Caco-2 (cell line): ENCODE results near the gene MYO5C. TPM values are rescaled to one million over a fixed set of nuclear protein-coding genes. Genes with fewer than 3 reads are reported as not detected.
A peak's percentile ranks its signal among the peaks of the same experiment; 100 is the strongest.

Experiments
- BruUV-seq: library from RNA; stranded (reverse); fragments of 400-500 nt; replicated peaks from 2 replicates; lab custom pipeline; 2021; lab: Mats Ljungman, UMichigan
- CTCF ChIA-PET: fragments of 300-600 bp; sonication (Branson Sonifier 250); formaldehyde crosslinking; loops from one replicate; lab custom pipeline; 2022; ENCODE audit warnings: antibody characterized with exemption; lab: Charles Lee
- POLR2A ChIA-PET: fragments of 300-600 bp; sonication (Branson Sonifier 250); formaldehyde crosslinking; loops from one replicate; lab custom pipeline; 2022; ENCODE audit warnings: antibody characterized with exemption; lab: Charles Lee
- DNase-seq, 2 experiments: peaks; one replicate each; pipeline versions ENCODE4 v3.0.0 to v3.0.0-alpha.2; 2020 to 2022
- H3K27me3 ChIP-seq: replicated peaks from 2 replicates; pipeline ENCODE4 v1.6.0; 2011; ENCODE audit warnings: low read length; ENCODE audit not compliant: control insufficient read depth, insufficient read depth
- H3K36me3 ChIP-seq: 2 replicates; pipeline ENCODE4 v1.5.1; 2011; ENCODE audit warnings: low read length; ENCODE audit not compliant: control insufficient read depth, insufficient read depth
- H3K4me1 ChIP-seq: fragments of 250-450 bp; sonication (Bioruptor Pico); 2 replicates; pipeline ENCODE4 v1.5.1; 2020; ENCODE audit warnings: mild to moderate bottlenecking
- H3K4me3 ChIP-seq: 2 replicates; pipeline ENCODE4 v1.5.1; 2011; ENCODE audit warnings: low read depth, mild to moderate bottlenecking, control low read depth, low read length
- H3K9me3 ChIP-seq: fragments of 250-450 bp; sonication (Bioruptor Pico); 2 replicates; pipeline ENCODE4 v1.5.1; 2020; ENCODE audit warnings: mild to moderate bottlenecking, moderate library complexity
- H3K27ac Mint-ChIP-seq: one replicate; pipeline ENCODE4 v1.8.0; 2022; ENCODE audit warnings: mixed read lengths; ENCODE audit not compliant: unreplicated experiment
- H3K27me3 Mint-ChIP-seq: one replicate; pipeline ENCODE4 v1.8.0; 2022; ENCODE audit warnings: mixed read lengths; ENCODE audit not compliant: insufficient read depth, unreplicated experiment
- H3K36me3 Mint-ChIP-seq: one replicate; pipeline ENCODE4 v1.8.0; 2022; ENCODE audit warnings: mild to moderate bottlenecking, mixed read lengths; ENCODE audit not compliant: insufficient read depth, unreplicated experiment
- H3K4me1 Mint-ChIP-seq: one replicate; pipeline ENCODE4 v1.8.0; 2022; ENCODE audit warnings: low read depth, mixed read lengths; ENCODE audit not compliant: unreplicated experiment
- H3K4me3 Mint-ChIP-seq: one replicate; pipeline ENCODE4 v1.8.0; 2022; ENCODE audit warnings: mild to moderate bottlenecking, moderate library complexity, mixed read lengths; ENCODE audit not compliant: unreplicated experiment
- H3K9me3 Mint-ChIP-seq: one replicate; pipeline ENCODE4 v1.8.0; 2022; ENCODE audit warnings: mixed read lengths; ENCODE audit not compliant: unreplicated experiment
- CTCF ChIP-seq, 2 experiments: fragments of 200-600 bp in 1 of 2; IDR thresholded peaks; 1 replicate in 1 of 2; 2 replicates in 1 of 2; pipeline versions ENCODE4 v1.5.1 to v1.8.0; 2011 to 2022; ENCODE audit warnings: antibody characterized with exemption in 1 of 2, control low read depth in 1 of 2, inconsistent platforms in 1 of 2, low read depth in 1 of 2, low read length in 1 of 2, mild to moderate bottlenecking in 1 of 2, moderate library complexity in 1 of 2; ENCODE audit not compliant: insufficient read depth in 1 of 2, severe bottlenecking in 1 of 2, unreplicated experiment in 1 of 2
- intact Hi-C: fragments of 100-400 bp; cut with micrococcal nuclease; formaldehyde crosslinking; loops from one replicate; pipeline ENCODE4 v1.10.0; 2022; ENCODE audit not compliant: unreplicated experiment
- total RNA-seq: library from RNA; stranded (reverse); gene quantifications from 2 replicates; pipeline ENCODE4 v1.2.3, GENCODE V29; 2022

Gene MYO5C
- total RNA-seq, 1 experiment from 2014 or later, result 33.5 TPM

- Mint-ChIP-seq H3K4me1 (peaks cover 5% of the 10 kb centered on the region), H3K36me3 (peaks cover 6% of the 10 kb centered on the region), H3K27me3 (no peaks in the 10 kb centered on the region), H3K27ac (no peak overlapping the region), H3K4me3 (no peak overlapping the region), H3K9me3 (no peaks in the 10 kb centered on the region)
- CTCF ChIA-PET, result interaction anchor here (0.8 to 2.3 kb wide), 4 partner anchors 11 to 45 kb away, joined by 3 to 45 read pairs (median 6); no protein-coding TSS in a partner anchor
- BruUV-seq, result no TSS peak
- peak in 1 of 2 experiments; percentile 44 for DNase-seq
- Histone ChIP-seq H3K9me3 (no peaks in the 10 kb centered on the region), H3K4me1 (peaks cover 13% of the 10 kb centered on the region), H3K36me3 (no peaks in the 10 kb centered on the region), H3K4me3 (no peak overlapping the region), H3K27me3 (no peaks in the 10 kb centered on the region)
- POLR2A ChIA-PET, result no interaction called here
- peak; percentile 54 to 64 for TF ChIP-seq CTCF (IDR thresholded peaks at IDR 0.05; ENCODE audit: insufficient read depth in 1 of 2, low read depth in 1 of 2, low read length in 1 of 2, severe bottlenecking in 1 of 2, unreplicated experiment in 1 of 2)
- intact Hi-C loops, result loop anchor here (1.0 kb wide), 2 partner anchors 25 to 44 kb away; no protein-coding TSS in a partner anchor
These were observed 111.9 kb downstream of the MYO5C start for GRCh38 chr15:52183562-52184173.

GRCh38 chr15:52181938-52182780, 113.4 kb downstream of the MYO5C start:
- Mint-ChIP-seq H3K9me3 (no peaks in the 10 kb centered on the region), H3K36me3 (peaks cover 6% of the 10 kb centered on the region), H3K4me3 (no peak overlapping the region), H3K27me3 (no peaks in the 10 kb centered on the region), H3K4me1 (peaks cover 5% of the 10 kb centered on the region), H3K27ac (no peak overlapping the region)
- ChIA-PET POLR2A (no interaction called here), CTCF (no interaction called here)
- no peak for DNase-seq
- peaks cover 17% of the 10 kb centered on the region for H3K4me1 ChIP-seq
- no peaks in the 10 kb centered on the region for H3K9me3 ChIP-seq
- no peaks in the 10 kb centered on the region for H3K27me3 ChIP-seq
- no TSS peak for BruUV-seq
- H3K36me3 ChIP-seq, result no peaks in the 10 kb centered on the region
- H3K4me3 ChIP-seq, result no peak overlapping the region
- intact Hi-C loops, result no loop called here
- no peak for TF ChIP-seq CTCF (IDR thresholded peaks at IDR 0.05; ENCODE audit: insufficient read depth in 1 of 2, low read depth in 1 of 2, low read length in 1 of 2, severe bottlenecking in 1 of 2, unreplicated experiment in 1 of 2)

- no peak for DNase-seq
- ChIA-PET POLR2A (no interaction called here), CTCF (no interaction called here)
- H3K27ac Mint-ChIP-seq, result peak overlapping the region; percentile 88
- no peak for TF ChIP-seq CTCF (IDR thresholded peaks at IDR 0.05; ENCODE audit: insufficient read depth in 1 of 2, low read depth in 1 of 2, low read length in 1 of 2, severe bottlenecking in 1 of 2, unreplicated experiment in 1 of 2)
- no peaks in the 10 kb centered on the region for H3K9me3 Mint-ChIP-seq
- Histone ChIP-seq H3K27me3 (no peaks in the 10 kb centered on the region), H3K4me1 (peaks cover 17% of the 10 kb centered on the region), H3K36me3 (no peaks in the 10 kb centered on the region), H3K9me3 (no peaks in the 10 kb centered on the region), H3K4me3 (no peak overlapping the region)
- H3K27me3 Mint-ChIP-seq, result no peaks in the 10 kb centered on the region
- intact Hi-C loops, result no loop called here
- H3K36me3 Mint-ChIP-seq, result peaks cover 6% of the 10 kb centered on the region
- H3K4me3 Mint-ChIP-seq, result peak overlapping the region; percentile 97
- BruUV-seq, result no TSS peak
- peaks cover 5% of the 10 kb centered on the region for H3K4me1 Mint-ChIP-seq
These were observed 114.7 kb downstream of the MYO5C start for GRCh38 chr15:52180851-52181450.
